KMS-11 (cell line): ENCODE measurements around the gene RXRA.

Experiments
- H2AFZ ChIP-seq: fragments of 200-600 bp; sonication (generic); 2 replicates; pipeline ENCODE4 v1.6.1; 2016; ENCODE audit warnings: antibody characterized with exemption, mixed run types, low read depth
- H3K27ac ChIP-seq: fragments of 200-600 bp; sonication (generic); 2 replicates; pipeline ENCODE4 v1.6.1; 2016; ENCODE audit warnings: mild to moderate bottlenecking, mixed run types
- H3K27me3 ChIP-seq: fragments of 200-600 bp; sonication (generic); 2 replicates; pipeline ENCODE4 v1.6.1; 2017; ENCODE audit warnings: mild to moderate bottlenecking, low read depth, mixed run types, moderate library complexity; ENCODE audit not compliant: insufficient read depth
- H3K36me3 ChIP-seq: fragments of 200-600 bp; sonication (generic); 2 replicates; pipeline ENCODE4 v1.6.1; 2017; ENCODE audit warnings: mild to moderate bottlenecking, mixed run types; ENCODE audit not compliant: insufficient read depth
- H3K4me1 ChIP-seq: fragments of 200-600 bp; sonication (generic); 2 replicates; pipeline ENCODE4 v1.6.1; 2016; ENCODE audit warnings: mild to moderate bottlenecking, low read depth, mixed run types; ENCODE audit not compliant: poor library complexity, severe bottlenecking
- H3K4me2 ChIP-seq: fragments of 200-600 bp; sonication (generic); 2 replicates; pipeline ENCODE4 v1.7.0; 2016; ENCODE audit warnings: mild to moderate bottlenecking, mixed run types
- H3K4me3 ChIP-seq: fragments of 200-600 bp; sonication (generic); IDR thresholded peaks from 2 replicates; pipeline ENCODE4 v1.6.1; 2017; ENCODE audit warnings: low read depth, low read length, mixed read lengths; ENCODE audit not compliant: insufficient read depth
- H3K79me2 ChIP-seq: fragments of 200-600 bp; sonication (generic); 2 replicates; pipeline ENCODE4 v1.6.1; 2016; ENCODE audit warnings: low read depth, mixed run types; ENCODE audit not compliant: insufficient read depth
- H3K9ac ChIP-seq: fragments of 200-600 bp; sonication (generic); 2 replicates; pipeline ENCODE4 v1.6.1; 2016; ENCODE audit warnings: mild to moderate bottlenecking, mixed run types
- H4K20me1 ChIP-seq: fragments of 200-600 bp; sonication (generic); 2 replicates; pipeline ENCODE4 v1.6.1; 2016; ENCODE audit warnings: mild to moderate bottlenecking, mixed run types; ENCODE audit not compliant: insufficient read depth
- TF ChIP-seq, protein P1 (sequence below): fragments of 200-600 bp; sonication (generic); conservative IDR thresholded peaks from 2 replicates; pipeline ENCODE4 v1.6.1; 2017; ENCODE audit warnings: low read depth, mild to moderate bottlenecking, antibody characterized with exemption, low read length, moderate library complexity, mixed read lengths

Gene RXRA

DNA sequence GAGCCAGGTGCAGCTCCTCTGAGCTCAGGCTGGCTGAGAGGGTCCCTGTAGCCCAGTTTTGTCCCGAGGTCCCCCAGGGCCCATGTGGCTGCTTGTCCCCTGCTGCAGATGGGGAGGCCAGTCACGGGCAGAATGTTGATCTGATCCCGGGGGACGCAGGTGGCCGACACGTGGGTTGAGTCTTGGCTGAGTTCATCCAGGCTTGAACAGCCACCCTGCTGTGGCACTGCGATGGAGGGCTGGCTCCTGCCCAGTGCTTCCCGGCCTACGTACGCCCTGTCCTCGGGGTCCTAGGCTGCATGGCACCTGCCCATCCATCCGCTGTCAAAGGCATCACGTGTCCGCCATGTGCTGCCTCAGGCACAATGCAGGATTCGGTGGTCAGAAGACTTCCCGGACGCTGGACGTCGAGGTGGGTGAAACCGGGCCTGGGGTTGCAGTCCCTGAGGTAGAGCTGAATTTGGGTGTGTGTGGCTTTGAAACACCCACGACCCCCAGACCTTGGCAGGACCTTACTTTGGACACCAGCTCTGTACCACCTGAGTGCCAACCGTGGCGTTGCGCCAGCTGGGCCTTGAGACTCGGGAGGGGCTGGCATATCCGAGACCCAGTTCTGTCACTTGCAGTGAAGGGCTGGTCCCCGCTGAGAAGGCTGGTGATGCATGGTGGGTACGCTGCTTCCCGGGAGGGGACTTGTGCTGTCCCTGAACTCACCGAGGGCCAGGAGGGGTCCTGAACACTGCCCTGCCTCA, 22.3 kb downstream of the RXRA start:
- Histone ChIP-seq H2AFZ (no peak overlapping the region), H3K79me2 (peaks cover 8% of the 10 kb centered on the region; the same call in 1 of the 2 replicates), H3K4me3 (no peak overlapping the region), H4K20me1 (no peaks in the 10 kb centered on the region), H3K4me1 (no peaks in the 10 kb centered on the region), H3K9ac (no peak overlapping the region), H3K4me2 (no peak overlapping the region), H3K36me3 (no peaks in the 10 kb centered on the region), H3K27ac (no peak overlapping the region), H3K27me3 (no peaks in the 10 kb centered on the region)
- TF ChIP-seq, protein P1, sequence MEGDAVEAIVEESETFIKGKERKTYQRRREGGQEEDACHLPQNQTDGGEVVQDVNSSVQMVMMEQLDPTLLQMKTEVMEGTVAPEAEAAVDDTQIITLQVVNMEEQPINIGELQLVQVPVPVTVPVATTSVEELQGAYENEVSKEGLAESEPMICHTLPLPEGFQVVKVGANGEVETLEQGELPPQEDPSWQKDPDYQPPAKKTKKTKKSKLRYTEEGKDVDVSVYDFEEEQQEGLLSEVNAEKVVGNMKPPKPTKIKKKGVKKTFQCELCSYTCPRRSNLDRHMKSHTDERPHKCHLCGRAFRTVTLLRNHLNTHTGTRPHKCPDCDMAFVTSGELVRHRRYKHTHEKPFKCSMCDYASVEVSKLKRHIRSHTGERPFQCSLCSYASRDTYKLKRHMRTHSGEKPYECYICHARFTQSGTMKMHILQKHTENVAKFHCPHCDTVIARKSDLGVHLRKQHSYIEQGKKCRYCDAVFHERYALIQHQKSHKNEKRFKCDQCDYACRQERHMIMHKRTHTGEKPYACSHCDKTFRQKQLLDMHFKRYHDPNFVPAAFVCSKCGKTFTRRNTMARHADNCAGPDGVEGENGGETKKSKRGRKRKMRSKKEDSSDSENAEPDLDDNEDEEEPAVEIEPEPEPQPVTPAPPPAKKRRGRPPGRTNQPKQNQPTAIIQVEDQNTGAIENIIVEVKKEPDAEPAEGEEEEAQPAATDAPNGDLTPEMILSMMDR = no peak

DNA sequence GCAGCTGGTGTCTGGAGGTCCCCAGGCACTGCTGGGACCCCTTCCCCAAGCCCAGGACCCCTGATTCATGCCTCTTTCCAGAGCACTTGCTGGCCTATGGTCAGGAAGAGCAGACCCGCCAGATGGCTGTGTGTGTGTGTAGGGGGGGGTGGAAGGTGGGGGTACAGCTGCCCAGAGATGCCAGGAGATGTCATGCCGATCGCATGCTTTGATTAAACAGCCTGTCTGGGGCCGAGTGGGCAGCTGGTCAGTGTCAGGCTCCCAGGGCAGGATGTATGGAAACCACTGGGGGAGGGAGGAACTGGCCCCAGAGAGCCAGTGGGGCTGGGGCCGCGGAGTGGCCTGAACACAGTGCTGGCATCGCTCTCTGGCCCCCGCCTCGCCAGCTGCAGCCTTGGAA, 23.7 kb downstream of the RXRA start:
- Histone ChIP-seq H4K20me1 (no peaks in the 10 kb centered on the region), H3K27ac (no peak overlapping the region), H3K27me3 (no peaks in the 10 kb centered on the region), H3K36me3 (no peaks in the 10 kb centered on the region), H2AFZ (no peak overlapping the region), H3K9ac (no peak overlapping the region), H3K4me2 (no peak overlapping the region), H3K4me3 (no peak overlapping the region), H3K4me1 (no peaks in the 10 kb centered on the region), H3K79me2 (peaks cover 3% of the 10 kb centered on the region; the same call in 1 of the 2 replicates)
- TF ChIP-seq, protein P1 = no peak

DNA sequence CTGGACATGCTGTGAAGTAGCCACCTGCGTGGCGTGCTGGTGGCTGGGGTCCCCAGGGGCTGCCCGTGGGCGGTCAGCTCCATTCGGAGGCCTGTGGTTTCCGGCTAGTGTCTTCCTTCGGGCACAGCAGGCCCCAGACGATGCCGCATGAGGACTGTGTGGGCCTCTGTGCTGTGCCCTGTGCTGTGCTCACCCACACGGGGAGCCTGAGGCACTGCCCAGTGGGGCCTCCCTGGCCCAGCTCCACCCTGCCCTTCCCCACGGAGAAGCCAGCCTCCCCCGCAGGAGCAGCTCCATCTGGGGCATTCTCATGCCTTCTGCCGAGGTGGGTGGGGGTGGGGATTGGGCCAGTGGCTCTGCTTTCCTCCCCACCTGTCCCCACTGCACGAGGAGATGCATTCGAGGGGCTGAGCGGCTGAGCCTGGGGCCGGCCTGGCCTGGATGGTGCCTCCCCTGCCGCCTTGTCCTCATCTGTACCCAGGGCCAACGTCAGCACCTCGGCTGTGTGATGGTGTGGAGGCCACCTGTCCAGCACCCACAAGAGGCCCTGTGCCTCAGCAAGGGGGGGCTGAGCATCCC, 24.2 kb downstream of the RXRA start:
- H3K4me3 ChIP-seq = no peak overlapping the region
- H3K9ac ChIP-seq = no peak overlapping the region
- no peak overlapping the region for H3K27ac ChIP-seq
- H3K4me1 ChIP-seq = no peaks in the 10 kb centered on the region
- no peak overlapping the region for H3K4me2 ChIP-seq
- no peaks in the 10 kb centered on the region for H3K27me3 ChIP-seq
- H4K20me1 ChIP-seq = no peaks in the 10 kb centered on the region
- TF ChIP-seq, protein P1 = no peak
- H2AFZ ChIP-seq = no peak overlapping the region
- H3K79me2 ChIP-seq = no peaks in the 10 kb centered on the region; the same call in 1 of the 2 replicates
- no peaks in the 10 kb centered on the region for H3K36me3 ChIP-seq

DNA sequence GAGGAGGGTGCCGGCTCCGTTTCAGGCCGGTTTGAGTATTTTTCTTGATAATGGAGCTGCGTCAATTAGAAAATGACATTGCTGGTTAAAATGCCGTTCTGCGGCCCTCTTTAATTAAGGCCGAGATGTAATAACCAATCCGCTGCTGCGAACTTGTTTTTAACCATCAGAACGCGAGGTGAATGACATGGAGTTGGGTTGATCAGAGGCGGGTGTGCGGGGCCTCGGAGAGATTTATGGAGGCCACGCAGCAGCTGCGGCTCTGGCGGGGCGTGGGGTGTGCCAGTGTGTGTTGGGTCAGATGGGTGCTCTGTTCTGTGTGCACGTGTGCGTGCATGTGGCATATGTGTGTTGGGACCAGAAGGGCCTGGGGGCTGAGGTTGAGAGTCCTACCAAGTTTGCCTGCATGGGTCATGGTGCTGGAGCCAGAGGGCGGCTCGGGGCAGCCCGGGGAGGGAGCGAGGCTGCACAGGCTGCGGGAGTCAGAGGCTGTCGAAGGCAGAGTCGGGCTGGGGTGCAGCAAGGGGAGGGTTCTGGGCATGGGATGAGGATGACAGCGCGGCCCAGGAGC, 25.4 kb downstream of the RXRA start:
- TF ChIP-seq, protein P1 = no peak
- Histone ChIP-seq H4K20me1 (no peaks in the 10 kb centered on the region), H3K79me2 (no peaks in the 10 kb centered on the region; the same call in 1 of the 2 replicates), H3K9ac (no peak overlapping the region), H2AFZ (no peak overlapping the region), H3K36me3 (no peaks in the 10 kb centered on the region), H3K4me2 (no peak overlapping the region), H3K27ac (no peak overlapping the region), H3K4me3 (no peak overlapping the region), H3K4me1 (no peaks in the 10 kb centered on the region), H3K27me3 (no peaks in the 10 kb centered on the region)
